K562 (cell line): ENCODE data around the gene HEG1. TPM values are rescaled to one million over a fixed set of nuclear protein-coding genes. Genes with fewer than 3 reads are reported as not detected.

Experiments
- ATAC-seq: fragments of 200-7000 bp; cut with Tn5 transposase; 3 replicates; pipeline ENCODE4 v1.9.1; 2020; ENCODE audit warnings: moderate library complexity
- BruUV-seq: library from RNA; stranded (reverse); fragments of 400-500 nt; replicated peaks from 2 replicates; lab custom pipeline; 2021; lab: Mats Ljungman, UMichigan
- CTCF ChIA-PET: fragments of 300-600 bp; formaldehyde crosslinking; extraction: SDS; loops from one replicate; lab custom pipeline; 2021; ENCODE audit warnings: low intra/inter-chr PET ratio; lab: Yijun Ruan, JAX
- POLR2A ChIA-PET: fragments of 300-600, 350-650 bp; sonication (Branson Sonifier 250); formaldehyde crosslinking; extraction: SDS; loops from one replicate; lab custom pipeline; 2021; ENCODE audit warnings: antibody characterized with exemption, inconsistent platforms; lab: Yijun Ruan, JAX
- DNase-seq, 4 experiments: peaks; one replicate each; pipeline versions ENCODE4 v3.0.0 to v3.0.0-alpha.2; 2011 to 2018; ENCODE audit warnings: low spot score in 3 of 4, mixed read lengths in 3 of 4; ENCODE audit errors: extremely low read depth in 1 of 4
- FAIRE-seq: peaks from 2 replicates; lab custom pipeline; 2011; peaks lifted over from hg19 to GRCh38; lab: Jason Lieb, UNC
- H2AFZ ChIP-seq: 2 replicates; pipeline ENCODE4 v1.6.0; 2011; ENCODE audit warnings: low read depth, low read length, control low read depth, inconsistent platforms
- H3K27ac ChIP-seq: fragments of 200-600 bp; 3 replicates; pipeline ENCODE4 v1.8.0; 2011; ENCODE audit warnings: low read depth, mild to moderate bottlenecking, control low read depth, inconsistent platforms, low read length, moderate library complexity, mixed read lengths; ENCODE audit errors: extremely low read depth
- H3K27me3 ChIP-seq, 2 experiments: fragments of 300-600 bp in 1 of 2; 2 replicates in 1 of 2; 3 replicates in 1 of 2; pipeline versions ENCODE4 v1.6.0 to v1.8.0; 2011; ENCODE audit warnings: inconsistent platforms in 2 of 2, low read length in 2 of 2, mild to moderate bottlenecking in 1 of 2, mixed read lengths in 1 of 2, moderate library complexity in 1 of 2; ENCODE audit not compliant: control insufficient read depth in 2 of 2, insufficient read depth in 2 of 2
- H3K36me3 ChIP-seq: fragments of 300-600 bp; 3 replicates; pipeline ENCODE4 v1.8.0; 2011; ENCODE audit warnings: mild to moderate bottlenecking, low read length, inconsistent platforms; ENCODE audit not compliant: control insufficient read depth, insufficient read depth
- H3K4me1 ChIP-seq, 2 experiments: fragments of 200-600 bp in 1 of 2; replicated peaks in 1 of 2; 2 replicates in 1 of 2; 3 replicates in 1 of 2; pipeline versions ENCODE4 v1.5.1 to v1.8.0; 2011; ENCODE audit warnings: inconsistent platforms in 2 of 2, low read length in 2 of 2, mild to moderate bottlenecking in 1 of 2, mixed read lengths in 1 of 2, moderate library complexity in 1 of 2; ENCODE audit not compliant: control insufficient read depth in 2 of 2, insufficient read depth in 2 of 2
- H3K4me2 ChIP-seq: 2 replicates; pipeline ENCODE4 v1.6.1; 2011; ENCODE audit warnings: low read length, control low read depth, inconsistent platforms, mixed read lengths; ENCODE audit not compliant: insufficient read depth
- H3K4me3 ChIP-seq: fragments of 200-600 bp; sonication (generic), shearing (Covaris generic); 2 replicates; pipeline ENCODE4 v1.5.1; 2016; ENCODE audit warnings: control low read depth, inconsistent platforms
- H3K79me2 ChIP-seq: fragments of 200-600 bp; 3 replicates; pipeline ENCODE4 v1.8.0; 2011; ENCODE audit warnings: low read length, inconsistent platforms; ENCODE audit not compliant: control insufficient read depth, insufficient read depth
- H3K9ac ChIP-seq, 2 experiments: 2 replicates each; pipeline versions ENCODE4 v1.6.0 to v1.6.1; 2011; ENCODE audit warnings: low read depth in 2 of 2, low read length in 2 of 2, control low read depth in 1 of 2, inconsistent platforms in 1 of 2, mild to moderate bottlenecking in 1 of 2, mixed read lengths in 1 of 2; ENCODE audit not compliant: insufficient read depth in 1 of 2
- H3K9me1 ChIP-seq: one replicate; pipeline ENCODE4 v1.6.0; 2011; ENCODE audit warnings: inconsistent platforms, mild to moderate bottlenecking, low read length, moderate library complexity; ENCODE audit not compliant: control insufficient read depth, insufficient read depth
- H3K9me3 ChIP-seq: replicated peaks from 2 replicates; pipeline ENCODE4 v1.5.1; 2011; ENCODE audit warnings: low read depth, low read length, inconsistent platforms; ENCODE audit not compliant: control insufficient read depth, insufficient read depth
- H4K20me1 ChIP-seq: replicated peaks from 2 replicates; pipeline ENCODE4 v1.6.1; 2011; ENCODE audit warnings: low read length, inconsistent platforms, mixed read lengths; ENCODE audit not compliant: control insufficient read depth, insufficient read depth
- E2F1 ChIP-seq: sonication (generic); formaldehyde crosslinking; IDR thresholded peaks from 2 replicates; pipeline ENCODE4 v1.8.1; 2023; ENCODE audit warnings: mild to moderate bottlenecking, missing genetic modification reagents, moderate library complexity
- HMG20B ChIP-seq: fragments of 250-450 bp; sonication (Bioruptor Pico); IDR thresholded peaks from 2 replicates; pipeline ENCODE4 v1.5.0; 2021; ENCODE audit warnings: mild to moderate bottlenecking
- ZFX ChIP-seq: sonication (generic); formaldehyde crosslinking; IDR thresholded peaks from 2 replicates; pipeline ENCODE4 v1.8.0; 2022; ENCODE audit warnings: mild to moderate bottlenecking, missing genetic modification reagents, moderate library complexity
- ZNF589 ChIP-seq: fragments of 200-800 bp; sonication (Bioruptor generic); IDR thresholded peaks from 2 replicates; pipeline ENCODE4 v1.6.1; 2016; ENCODE audit warnings: low read depth, missing genetic modification characterization, missing compliant biosample characterization
- WGBS: fragments of 100-300 bp; shearing (Covaris generic); methylation state at CpG from one replicate; pipeline ENCODE4 v1.1.6; 2016; ENCODE audit warnings: low coverage, mixed read lengths; ENCODE audit not compliant: insufficient coverage; ENCODE audit errors: missing lambda C conversion rate; 5-methylcytosine and 5-hydroxymethylcytosine counted together
- in situ Hi-C: fragments of 300-500 bp; cut with MboI; formaldehyde crosslinking; loops from 4 replicates; pipeline ENCODE4 v1.15.0; 2018; ENCODE audit warnings: inconsistent platforms, mixed read lengths
- intact Hi-C: fragments of 100-400 bp; cut with micrococcal nuclease; formaldehyde crosslinking; loops from 2 replicates; pipeline ENCODE4 v1.14.2; 2022
- polyA plus RNA-seq, 8 experiments: library from polyadenylated mRNA; depleted of rRNA in 4 of 8; stranded (reverse) in 5 of 8; unstranded in 3 of 8; fragments of >200 nt; fragmentation: Nextera tagmentation in 2 of 8; fragmentation: Illumina TruSeq in 1 of 8; extraction: Ambion mirVana in 2 of 8; extraction: Trizol in 1 of 8; gene quantifications; 2 replicates each; pipeline versions ENCODE4 v1.2.1 to v1.2.3, GENCODE V29; 2011 to 2014; ENCODE audit warnings: inconsistent platforms in 1 of 8, missing spikeins in 1 of 8
- total RNA-seq, 7 experiments: library from RNA; depleted of rRNA in 6 of 7; stranded (reverse); fragments of >200 nt in 6 of 7; fragmentation: Illumina TruSeq in 2 of 7; extraction: Trizol in 2 of 7; gene quantifications; 2 replicates each; pipeline versions ENCODE4 v1.2.1 to v1.2.3, GENCODE V29; 2011 to 2021; ENCODE audit warnings: low replicate concordance in 1 of 7
- TF ChIP-seq, protein P1 (sequence below): fragments of 250-450 bp; sonication (Bioruptor Pico); IDR thresholded peaks from 2 replicates; pipeline ENCODE4 v1.8.0; 2022; ENCODE audit warnings: inconsistent platforms, mild to moderate bottlenecking, moderate library complexity, borderline replicate concordance
- TF ChIP-seq, protein P2 (sequence below), 2 experiments: IDR thresholded peaks; 2 replicates each; pipeline ENCODE4 v1.6.1; 2012; ENCODE audit warnings: improper control_type of control experiment in 2 of 2, low read depth in 2 of 2, low read length in 2 of 2, borderline replicate concordance in 1 of 2

HEG1 gene
- total and polyA plus RNA-seq, 9 of the 15 experiments (the other 6 are each of a cell fraction or from before 2014, with no cell fraction given), result 0.24 TPM; not detected in 8

- no peak for TF ChIP-seq E2F1 (CRISPR knock-in tag)
- no peak for TF ChIP-seq ZNF589
Measured at GRCh38 chr3:124963755-124964154, 92.0 kb downstream of the HEG1 start (continued).

GRCh38 chr3:124962403-124962940 lies 93.3 kb downstream of the HEG1 start:
- no peak overlapping the region for H3K4me3 ChIP-seq
- no peaks in the 10 kb centered on the region for H3K4me1 ChIP-seq
- H3K36me3 ChIP-seq, result no peaks in the 10 kb centered on the region
- DNase-seq, result no peak
- H3K27ac ChIP-seq, result no peak overlapping the region
- H3K9me3 ChIP-seq, result no peaks in the 10 kb centered on the region
- H2AFZ ChIP-seq, result no peak overlapping the region
- H4K20me1 ChIP-seq, result no peaks in the 10 kb centered on the region
- 0% methylated on average over 2 of the region's 2 CpGs for WGBS
- intact Hi-C loops, result no loop called here
- FAIRE-seq, result no peak
- ChIA-PET POLR2A (no interaction called here), CTCF (no interaction called here)
- BruUV-seq, result no TSS peak
- no peak for TF ChIP-seq ZFX
- TF ChIP-seq, protein P1, sequence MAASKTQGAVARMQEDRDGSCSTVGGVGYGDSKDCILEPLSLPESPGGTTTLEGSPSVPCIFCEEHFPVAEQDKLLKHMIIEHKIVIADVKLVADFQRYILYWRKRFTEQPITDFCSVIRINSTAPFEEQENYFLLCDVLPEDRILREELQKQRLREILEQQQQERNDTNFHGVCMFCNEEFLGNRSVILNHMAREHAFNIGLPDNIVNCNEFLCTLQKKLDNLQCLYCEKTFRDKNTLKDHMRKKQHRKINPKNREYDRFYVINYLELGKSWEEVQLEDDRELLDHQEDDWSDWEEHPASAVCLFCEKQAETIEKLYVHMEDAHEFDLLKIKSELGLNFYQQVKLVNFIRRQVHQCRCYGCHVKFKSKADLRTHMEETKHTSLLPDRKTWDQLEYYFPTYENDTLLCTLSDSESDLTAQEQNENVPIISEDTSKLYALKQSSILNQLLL, result no peak
- no peak for TF ChIP-seq HMG20B (CRISPR knock-in tag)
- TF ChIP-seq, protein P2, sequence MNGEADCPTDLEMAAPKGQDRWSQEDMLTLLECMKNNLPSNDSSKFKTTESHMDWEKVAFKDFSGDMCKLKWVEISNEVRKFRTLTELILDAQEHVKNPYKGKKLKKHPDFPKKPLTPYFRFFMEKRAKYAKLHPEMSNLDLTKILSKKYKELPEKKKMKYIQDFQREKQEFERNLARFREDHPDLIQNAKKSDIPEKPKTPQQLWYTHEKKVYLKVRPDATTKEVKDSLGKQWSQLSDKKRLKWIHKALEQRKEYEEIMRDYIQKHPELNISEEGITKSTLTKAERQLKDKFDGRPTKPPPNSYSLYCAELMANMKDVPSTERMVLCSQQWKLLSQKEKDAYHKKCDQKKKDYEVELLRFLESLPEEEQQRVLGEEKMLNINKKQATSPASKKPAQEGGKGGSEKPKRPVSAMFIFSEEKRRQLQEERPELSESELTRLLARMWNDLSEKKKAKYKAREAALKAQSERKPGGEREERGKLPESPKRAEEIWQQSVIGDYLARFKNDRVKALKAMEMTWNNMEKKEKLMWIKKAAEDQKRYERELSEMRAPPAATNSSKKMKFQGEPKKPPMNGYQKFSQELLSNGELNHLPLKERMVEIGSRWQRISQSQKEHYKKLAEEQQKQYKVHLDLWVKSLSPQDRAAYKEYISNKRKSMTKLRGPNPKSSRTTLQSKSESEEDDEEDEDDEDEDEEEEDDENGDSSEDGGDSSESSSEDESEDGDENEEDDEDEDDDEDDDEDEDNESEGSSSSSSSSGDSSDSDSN (IDR thresholded peaks at IDR 0.05; ENCODE audit: borderline replicate concordance in 1 of 2, low read depth in 2 of 2, low read length in 2 of 2), result no peak
- in situ Hi-C loops, result no loop called here
- no peaks in the 10 kb centered on the region for H3K9me1 ChIP-seq
- ATAC-seq, result no peak
- no peaks in the 10 kb centered on the region for H3K79me2 ChIP-seq
- H3K9ac ChIP-seq, result no peak overlapping the region
- no peak overlapping the region for H3K4me2 ChIP-seq
- H3K27me3 ChIP-seq, result peaks cover 0 to under 1% of the 10 kb centered on the region in 2 experiments; a peak in 1 of 5 replicates
